Fibroblast of lung (primary cell): ENCODE data around the gene TOR1B.

Experiments
- CTCF ChIP-seq, 2 donors: IDR thresholded peaks in 1 of 2; conservative IDR thresholded peaks in 1 of 2; 1 replicate in 1 of 2; 2 replicates in 1 of 2; pipeline ENCODE4 v1.5.1; 2011 to 2012; ENCODE audit warnings: low read length in 2 of 2, control low read depth in 1 of 2, inconsistent platforms in 1 of 2, low read depth in 1 of 2, mild to moderate bottlenecking in 1 of 2
- EZH2 ChIP-seq: IDR thresholded peaks from 2 replicates; pipeline ENCODE4 v1.5.1; 2012; ENCODE audit warnings: low read length, control low read depth, mild to moderate bottlenecking; ENCODE audit errors: missing control alignments

DNA sequence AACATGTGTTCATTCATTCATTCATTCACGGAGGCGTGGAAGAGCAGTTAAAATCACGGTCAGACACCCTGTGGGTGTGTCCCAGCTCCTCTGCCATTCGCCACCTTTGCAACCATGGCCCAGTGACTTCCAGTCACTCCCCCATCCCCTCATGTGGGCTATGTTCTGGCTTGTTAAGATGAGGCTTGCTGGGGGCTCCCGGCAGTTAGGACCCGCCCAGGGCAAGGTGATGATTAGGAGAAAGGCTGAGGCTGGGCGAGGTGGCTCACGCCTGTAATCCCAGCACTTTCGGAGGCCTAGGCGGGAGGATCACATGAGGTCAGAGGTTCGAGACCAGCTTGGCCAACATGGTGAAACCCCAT lies 25.2 kb upstream of the TOR1B start:
- TF ChIP-seq CTCF (conservative IDR thresholded peaks at IDR 0.05 in 1 of 2, IDR thresholded peaks at IDR 0.05 in 1 of 2; ENCODE audit: low read depth in 1 of 2, low read length in 2 of 2) = no peak
- TF ChIP-seq EZH2 = no peak
